ENCODE results near the gene RNF8.
"Not testable (repeated sequence)": the region's sequence is repeated elsewhere in the genome, so short reads cannot be mapped to it uniquely, and the experiment has no call there.

Gene RNF8

DNA sequence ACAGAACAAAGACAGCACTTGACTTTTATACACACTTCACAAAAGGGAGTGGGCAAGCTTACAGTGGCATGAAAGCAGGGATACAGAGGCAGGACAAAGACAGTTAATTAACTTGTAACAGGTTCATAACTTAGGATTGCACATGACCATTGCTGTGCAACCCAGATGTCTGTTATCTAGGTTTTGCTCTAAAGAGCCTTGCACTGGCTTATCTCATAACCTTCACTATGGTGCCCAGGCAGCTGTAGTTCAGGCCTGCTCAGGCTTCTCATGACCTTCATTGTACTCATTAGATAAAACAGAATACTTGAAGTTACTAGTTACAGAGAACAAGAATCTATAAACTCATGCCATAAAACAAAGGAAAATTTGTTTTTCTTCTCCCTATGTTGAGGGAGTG lies 47.9 kb downstream of the RNF8 start:
- not testable (repeated sequence) for DNase-seq

DNA sequence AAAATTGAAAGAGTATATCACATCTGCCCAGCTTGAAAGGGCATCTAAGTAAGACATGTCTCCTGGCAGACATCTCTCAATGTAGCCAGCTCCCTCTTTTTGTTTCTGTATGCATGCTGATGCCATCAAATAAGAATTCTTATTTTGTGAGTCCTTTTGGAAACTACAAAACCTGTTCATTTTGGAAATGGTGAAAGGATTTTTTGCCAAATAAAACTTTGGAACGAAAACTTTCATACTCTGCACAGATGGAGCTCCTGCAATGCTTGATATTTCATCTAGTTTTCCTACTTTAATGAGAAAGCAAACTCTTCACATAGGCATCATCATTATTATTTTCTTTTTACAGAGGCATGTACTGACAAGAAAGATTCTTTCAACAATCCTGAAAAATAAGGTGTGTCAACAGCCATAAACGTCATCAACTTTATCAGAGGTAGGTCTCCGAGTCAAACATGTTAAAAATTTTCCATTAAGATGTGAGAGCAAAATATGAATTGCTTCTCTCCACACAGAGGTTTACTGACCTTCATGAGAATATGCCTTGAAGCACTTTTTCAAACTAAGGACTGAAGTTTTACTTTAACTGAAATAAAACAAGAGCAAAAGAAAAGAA lies 53.1 kb downstream of the RNF8 start:
- no peak for DNase-seq

DNA sequence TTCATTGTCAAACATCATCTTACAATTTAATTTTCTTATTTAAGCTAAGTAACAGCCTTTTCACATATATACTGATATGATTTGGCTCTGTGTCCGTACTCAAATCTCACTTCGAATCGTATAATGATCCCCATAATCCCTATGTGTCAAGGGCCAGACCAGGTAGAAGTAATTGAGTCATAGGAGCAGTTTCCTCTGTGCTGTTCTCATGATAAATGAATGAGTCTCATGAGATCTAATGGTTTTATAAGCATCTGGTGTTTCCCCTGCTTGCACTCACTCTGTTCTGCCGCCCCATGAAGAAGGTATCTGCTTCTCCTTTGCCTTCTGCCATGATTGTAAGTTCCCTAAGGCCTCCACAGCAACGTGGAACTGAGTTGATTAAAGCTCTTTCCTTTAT lies 54.2 kb downstream of the RNF8 start:
- DNase-seq, result no peak

DNA sequence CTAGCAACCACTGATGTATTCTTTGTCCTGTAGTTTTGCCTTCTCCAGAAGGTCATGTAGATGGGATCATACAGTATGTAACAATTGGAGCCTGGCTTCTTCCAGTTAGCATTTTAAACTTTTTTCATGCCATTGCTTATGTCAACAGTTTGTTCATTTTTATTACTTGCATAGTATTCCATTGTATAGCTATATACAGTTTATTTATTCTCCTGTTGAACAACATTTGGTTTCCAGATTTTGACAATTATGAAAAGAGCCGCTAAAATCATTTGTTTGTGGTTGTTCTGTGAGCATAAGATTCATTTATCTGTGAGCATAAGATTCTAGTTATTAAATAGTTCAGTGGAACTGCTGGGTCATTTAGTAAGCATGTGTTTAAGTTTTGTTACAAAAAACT lies 55.7 kb downstream of the RNF8 start:
- no peak for DNase-seq

DNA sequence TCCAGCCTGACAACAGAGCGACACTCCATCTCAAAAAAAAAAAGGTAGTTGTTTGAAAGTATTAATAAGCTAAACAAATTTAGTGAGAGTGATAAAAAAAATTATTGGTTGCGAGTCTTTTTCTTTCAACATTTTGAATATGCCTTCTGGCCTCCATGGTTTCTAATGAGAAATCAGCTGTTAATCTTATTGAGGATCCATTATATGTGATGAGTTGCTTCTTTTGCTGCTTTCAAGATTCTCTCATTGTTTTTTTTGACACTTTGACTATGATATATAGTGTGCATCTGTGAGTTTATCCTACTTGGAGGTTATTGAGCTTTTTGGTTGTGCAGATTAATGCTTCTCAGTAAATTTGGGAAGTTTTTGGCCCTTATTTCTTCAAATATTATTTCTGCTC lies 63.6 kb downstream of the RNF8 start:
- no peak for DNase-seq

DNA sequence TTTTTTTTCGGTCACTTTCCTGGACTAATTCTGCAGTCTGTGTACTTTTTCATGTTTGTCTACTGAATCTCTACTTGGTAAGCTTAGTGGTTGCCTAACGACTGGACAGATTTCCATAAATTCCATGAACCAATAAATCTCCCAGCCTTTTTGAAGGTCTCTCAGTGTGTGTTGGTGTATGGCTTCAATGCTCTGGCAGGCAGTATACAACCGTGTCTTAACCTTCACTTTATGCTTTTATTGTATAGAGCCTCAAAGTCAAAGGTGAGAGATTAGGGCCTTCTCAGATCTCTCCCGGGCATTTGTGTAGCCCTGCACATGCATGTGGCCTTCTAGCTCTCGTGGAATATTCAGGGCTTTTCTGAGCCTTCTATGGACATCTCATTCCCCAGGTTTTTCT lies 64.9 kb downstream of the RNF8 start:
- DNase-seq, result no peak

DNA sequence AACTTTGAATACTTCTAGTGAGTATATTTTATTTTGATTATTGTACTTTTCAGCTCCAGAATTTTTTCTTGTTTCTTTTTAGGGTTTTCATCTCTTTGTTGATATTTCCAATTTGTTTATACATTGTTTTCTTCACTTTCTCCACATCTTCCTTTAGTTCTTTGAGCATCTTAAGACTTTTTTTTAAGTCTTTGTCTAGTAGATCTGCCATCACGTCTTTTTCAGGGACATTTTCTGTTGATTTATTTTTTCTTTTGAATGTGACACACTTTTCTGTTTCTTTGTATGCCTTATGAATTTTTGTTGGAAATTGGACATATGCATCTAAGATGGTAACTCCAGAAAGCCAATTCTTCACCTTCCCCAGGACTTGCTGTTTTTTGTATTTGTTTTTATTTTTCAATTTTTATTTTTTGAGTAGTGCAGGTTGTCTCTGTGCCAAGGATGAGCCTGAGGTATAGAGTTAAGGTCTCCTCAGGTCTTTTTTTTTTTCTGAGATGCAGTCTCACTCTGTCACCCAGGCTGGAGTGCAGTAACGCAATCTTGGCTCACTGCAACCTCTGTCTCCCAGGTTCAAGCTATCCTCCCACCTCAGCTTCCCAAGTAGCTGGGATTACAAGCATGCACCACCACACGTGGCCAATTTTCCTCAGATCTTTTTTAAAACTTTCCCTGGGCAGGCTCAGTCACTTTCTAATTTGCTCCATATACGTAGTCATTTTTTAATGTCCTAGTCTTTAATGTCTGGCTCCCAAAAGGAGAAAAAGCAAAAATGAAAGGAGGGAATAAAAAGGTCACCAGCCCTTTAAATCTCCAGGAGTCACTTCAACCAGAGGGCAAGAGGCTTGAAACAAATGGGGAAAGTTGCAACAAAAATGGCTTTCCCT lies 72.5 kb downstream of the RNF8 start:
- DNase-seq, result no peak

DNA sequence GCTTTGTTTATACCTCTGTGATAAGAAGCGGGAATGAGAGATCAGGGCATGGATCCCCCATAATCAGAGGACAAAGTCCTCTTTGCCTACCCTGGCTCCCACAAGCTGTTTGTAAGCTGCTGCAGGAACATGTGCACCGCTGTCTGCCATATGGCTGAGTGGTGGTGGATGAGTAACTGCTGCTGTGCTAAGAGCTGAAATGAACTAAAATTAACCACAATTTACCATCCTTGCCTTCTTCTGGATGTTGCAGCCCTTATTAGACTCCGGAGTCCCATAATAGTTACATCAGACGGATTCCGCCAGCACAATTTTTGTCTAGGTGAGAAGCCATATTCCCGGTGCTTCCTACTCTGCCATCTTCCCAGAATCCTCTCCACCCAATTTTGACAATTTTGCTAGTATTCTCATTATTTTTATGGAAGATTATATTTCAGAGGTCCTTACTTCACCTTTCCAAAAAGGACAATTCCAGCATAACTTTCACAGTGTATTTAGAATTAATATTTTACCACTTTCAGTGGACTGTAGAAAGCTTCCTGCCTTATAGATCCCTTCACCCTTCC lies 73.2 kb downstream of the RNF8 start:
- no peak for DNase-seq

DNA sequence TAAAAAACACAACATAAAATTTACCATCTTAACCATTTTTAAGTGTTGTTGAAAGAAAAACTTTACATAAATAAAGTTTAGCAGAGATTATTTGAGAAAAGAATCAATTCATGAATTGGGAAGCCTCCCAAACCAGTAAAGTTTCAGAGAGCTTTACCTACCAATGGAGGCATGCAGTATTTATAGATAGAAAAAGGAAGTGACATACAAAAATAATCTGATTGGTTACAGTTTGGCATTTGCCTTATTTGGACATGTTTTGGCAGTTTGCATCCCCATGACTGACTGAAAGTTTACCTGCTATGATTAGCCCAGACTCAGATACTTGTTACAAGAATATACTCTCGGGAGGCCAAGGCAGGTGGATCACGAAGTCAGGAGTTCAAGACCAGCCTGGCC lies 75.6 kb downstream of the RNF8 start:
- no peak for DNase-seq

DNA sequence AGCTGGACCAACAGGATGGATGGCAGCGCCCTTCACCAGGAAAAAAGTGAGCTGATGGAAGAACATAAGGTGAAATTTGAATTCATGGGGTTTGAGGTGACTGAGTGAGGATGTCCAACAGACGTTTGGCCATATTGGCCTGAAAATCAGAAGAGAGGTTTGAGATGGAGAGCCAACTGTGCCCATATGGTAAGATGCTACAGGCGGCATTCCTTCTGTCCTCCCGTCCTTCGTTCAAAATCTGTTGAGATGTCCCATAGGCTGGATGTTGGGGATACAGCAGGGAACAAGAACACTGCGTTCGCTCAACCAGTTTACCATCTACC lies 78.8 kb downstream of the RNF8 start:
- no peak for DNase-seq

DNA sequence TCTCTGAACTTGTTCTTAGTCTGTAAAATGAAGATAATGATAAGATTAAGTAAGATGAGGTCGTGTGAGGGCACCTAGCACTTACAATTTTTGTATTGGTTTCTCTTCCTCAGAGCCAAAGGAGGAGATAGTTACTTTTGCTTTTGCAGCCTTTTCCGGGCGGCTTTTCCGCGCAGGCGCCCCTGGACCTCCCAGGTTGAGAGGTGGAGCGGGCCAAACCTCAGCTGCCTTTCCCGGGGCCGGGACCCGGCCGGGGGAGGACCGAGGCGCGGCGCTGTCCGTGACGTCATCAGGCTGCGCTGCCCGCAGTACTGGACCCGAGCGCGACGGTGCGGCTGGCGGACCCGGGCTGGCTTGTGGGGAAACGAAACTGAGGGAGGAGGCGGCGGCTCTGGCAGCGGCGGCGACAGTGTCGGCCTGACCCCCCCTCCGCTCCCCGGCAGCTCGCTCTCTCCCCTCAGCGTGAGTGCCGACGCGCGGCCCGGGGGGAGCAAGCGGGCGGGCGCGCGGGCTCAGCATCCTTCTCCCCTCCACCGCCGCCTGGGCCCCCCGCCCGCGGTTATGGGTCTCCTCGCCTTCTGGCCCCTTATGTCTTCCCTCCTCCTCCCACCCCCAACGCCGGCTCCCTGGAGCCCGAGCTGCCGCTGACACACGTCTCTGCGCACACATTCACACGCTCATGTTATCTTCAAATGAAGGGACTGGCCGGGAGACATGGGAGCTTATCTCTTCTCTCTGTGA lies 79.3 kb downstream of the RNF8 start, which contains the start of gene CMTR1:
Gene CMTR1 (plus strand): TSS at position 306 of the 741 bp plus-strand sequence. CDS start 2,409 bp downstream, outside the sequence.
- peak; percentile 97 for DNase-seq

DNA sequence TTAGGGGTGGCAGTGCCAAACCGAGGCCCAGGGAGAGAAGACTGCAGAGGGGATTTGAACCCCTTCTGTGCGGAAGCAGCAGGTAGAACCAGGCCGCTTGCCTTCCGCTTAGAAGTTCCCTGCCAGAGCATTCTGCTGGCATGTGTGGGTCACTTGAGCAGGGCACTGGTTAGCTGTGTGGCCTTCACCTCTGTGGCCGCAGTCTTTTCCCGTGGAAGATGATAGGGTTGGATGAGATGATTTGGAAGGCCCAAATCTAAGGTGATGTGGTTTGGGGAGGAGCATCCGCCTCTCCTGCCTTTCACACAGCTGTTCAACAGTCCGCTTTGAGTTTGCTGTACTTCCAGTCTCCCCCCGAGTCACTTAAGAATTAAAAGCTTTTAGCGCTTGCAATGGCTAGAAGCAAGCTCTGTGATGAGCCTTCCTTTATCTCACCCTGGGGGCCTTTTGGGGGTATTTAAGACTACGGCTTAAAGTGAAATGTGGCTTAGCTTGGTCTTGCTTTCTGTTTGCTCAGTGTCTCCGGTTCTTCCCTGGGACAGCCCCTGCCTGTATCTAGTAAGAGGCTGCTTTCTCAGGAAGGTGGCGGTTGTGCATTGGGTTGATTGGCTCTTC lies 80.0 kb downstream of the RNF8 start:
- DNase-seq, result peak; percentile 50

DNA sequence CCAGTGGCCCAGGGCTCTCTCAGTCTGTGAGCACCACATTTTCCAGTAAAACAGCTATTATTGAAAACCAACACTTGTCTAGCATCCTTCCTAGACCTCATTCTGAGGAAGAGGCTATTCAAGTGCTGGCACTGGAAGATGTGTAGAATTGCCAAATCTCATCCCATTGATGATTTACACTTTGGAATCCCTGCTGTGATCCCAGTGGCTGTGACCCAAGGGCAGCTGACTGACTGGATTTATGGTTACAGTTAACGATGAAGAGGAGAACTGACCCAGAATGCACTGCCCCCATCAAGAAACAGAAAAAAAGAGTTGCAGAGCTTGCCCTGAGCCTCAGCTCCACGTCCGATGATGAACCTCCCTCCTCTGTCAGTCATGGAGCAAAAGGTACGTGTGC lies 81.6 kb downstream of the RNF8 start:
- no peak for DNase-seq

DNA sequence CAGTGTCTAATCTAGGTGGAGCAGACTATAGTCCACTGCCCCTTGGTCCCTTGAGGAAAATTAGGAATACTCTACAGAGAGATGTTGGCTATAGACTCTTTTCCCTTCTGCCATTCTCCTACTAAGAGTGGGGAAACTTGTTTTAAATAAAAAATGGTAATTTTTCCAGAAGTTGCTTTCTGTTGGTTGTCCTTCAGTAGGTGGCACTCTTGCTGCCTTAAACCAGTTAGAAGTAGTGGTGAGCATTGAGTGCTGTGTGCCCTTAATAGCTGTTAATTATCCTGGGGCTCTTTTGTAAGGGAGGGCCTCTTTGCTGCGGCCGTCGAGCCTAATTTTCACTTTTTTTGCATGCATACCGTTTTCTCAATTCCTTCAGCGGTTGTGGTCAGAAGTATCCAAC lies 82.0 kb downstream of the RNF8 start:
- no peak for DNase-seq

DNA sequence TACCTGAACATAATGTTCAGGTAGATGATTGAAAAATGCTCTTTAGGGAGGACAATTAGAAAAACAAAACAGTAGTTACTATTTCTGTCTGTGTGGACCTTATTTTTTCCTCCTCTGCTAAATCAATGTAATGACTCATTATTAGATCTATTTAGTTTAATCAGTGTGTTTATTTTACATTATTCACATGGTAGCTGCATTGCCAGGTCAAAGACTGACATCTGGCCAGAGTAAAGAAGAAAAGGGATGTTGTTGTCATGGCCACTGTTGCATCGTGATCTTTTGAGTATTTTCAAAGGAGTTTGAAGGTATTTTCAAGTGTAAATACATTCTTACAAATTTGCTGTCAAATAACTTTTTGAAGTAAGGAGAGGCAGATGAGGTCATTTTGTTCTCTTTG lies 85.1 kb downstream of the RNF8 start:
- no peak for DNase-seq

DNA sequence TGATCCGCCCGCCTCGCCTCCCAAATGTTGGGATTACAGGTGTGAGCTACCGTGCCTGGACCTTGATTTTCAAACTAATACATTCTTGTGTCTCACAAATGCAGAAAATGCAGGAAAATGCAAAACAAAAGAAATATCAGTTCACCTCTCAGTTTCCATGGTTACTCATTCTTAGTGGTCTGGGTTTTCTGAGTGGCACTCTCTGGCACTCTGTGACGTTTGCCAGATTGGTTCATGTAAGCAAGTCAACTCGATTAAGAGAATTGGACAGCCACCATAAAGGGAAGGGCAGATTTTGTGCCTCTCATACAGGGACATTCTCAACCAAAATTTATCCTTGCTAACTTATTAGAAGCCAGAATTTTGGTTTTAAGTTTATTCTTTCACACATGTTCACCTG lies 87.9 kb downstream of the RNF8 start:
- no peak for DNase-seq

DNA sequence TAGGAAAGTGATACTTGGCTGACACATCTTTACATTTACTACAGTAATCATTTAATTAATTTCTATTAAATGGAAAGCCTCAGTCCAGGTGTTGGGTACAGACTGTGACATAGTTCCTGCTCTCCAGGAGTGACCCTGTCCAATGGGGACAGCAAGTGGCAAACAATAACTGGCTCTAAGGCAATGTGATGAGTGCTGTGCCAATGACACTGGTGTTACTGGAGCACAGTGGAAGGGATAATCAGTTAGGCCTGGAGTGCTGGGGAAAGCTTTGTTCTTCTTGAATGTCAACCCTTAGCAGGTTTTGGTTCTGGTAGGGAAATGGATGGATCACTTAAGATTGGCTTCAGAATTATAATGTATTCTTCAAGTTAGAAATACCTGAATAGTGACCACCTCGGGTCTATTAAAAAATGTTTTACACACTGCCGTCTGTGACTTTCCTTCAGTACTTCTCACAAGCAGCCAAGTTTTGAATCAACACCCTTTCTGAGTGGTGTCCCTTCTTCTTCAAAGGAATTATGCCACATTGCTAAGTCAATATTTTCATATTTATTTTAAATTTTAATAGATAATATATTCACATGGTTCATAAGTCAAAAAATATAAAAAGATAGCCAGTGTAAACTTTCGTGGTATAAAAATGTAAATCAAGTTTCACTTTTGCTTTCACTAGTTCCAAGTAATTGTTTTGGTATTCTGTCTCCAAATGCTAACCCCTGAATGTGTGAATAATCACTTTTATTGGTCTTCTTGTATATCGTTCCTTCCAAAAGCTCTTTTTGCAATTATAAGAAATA lies 88.8 kb downstream of the RNF8 start:
- no peak for DNase-seq

DNA sequence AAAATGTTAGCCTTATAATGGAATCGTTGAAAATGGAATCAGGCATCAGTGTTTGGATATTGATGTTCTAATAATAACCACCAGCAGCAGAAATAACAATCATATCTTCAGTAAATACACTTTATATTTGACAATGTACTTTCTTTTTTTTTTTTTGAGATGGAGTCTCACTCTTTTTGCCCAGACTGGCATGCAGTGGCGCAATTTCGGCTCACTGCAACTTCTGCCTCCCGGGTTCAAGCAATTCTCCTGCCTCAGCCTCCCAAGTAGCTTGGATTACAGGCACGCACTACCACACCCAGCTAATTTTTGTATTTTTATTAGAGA lies 89.4 kb downstream of the RNF8 start:
- DNase-seq, result not testable (repeated sequence)

All from stimulated activated CD4-positive, alpha-beta T cell treated with anti-CD3 and anti-CD28 coated beads, Interleukin-4, amount 100 ng/mL, for 1 hour (primary cell).